ENCODE results near the gene GPR157. TPM values are rescaled to one million over a fixed set of nuclear protein-coding genes. Genes with fewer than 3 reads are reported as not detected.

GPR157 gene
- total and polyA plus RNA-seq, 2 experiments from 2014 or later = 1.7 to 2.7 TPM

- 81% methylated on average over 19 of the region's 19 CpGs for WGBS, 2 experiments (ENCODE audit: low coverage in 1 of 2, low lambda C conversion rate in 2 of 2, missing lambda C conversion rate in 2 of 2)
- H3K9ac ChIP-seq = no peak overlapping the region
- H3K79me2 ChIP-seq (ENCODE audit: insufficient read depth) = no peaks in the 10 kb centered on the region
- no peaks in the 10 kb centered on the region for H3K36me3 ChIP-seq (ENCODE audit: low read depth)
- no peak overlapping the region for H3K4me3 ChIP-seq
- no peaks in the 10 kb centered on the region for H3K9me3 ChIP-seq (ENCODE audit: low read depth)
- no peaks in the 10 kb centered on the region for H4K20me1 ChIP-seq (ENCODE audit: insufficient read depth)
- H3F3A ChIP-seq (ENCODE audit: insufficient read depth) = peaks cover 9% of the 10 kb centered on the region; the same call in 1 of the 2 replicates
- no peak for TF ChIP-seq EZH2phosphoT487 (IDR thresholded peaks at IDR 0.05; ENCODE audit: insufficient read depth, low read depth)
- no peak for TF ChIP-seq EZH2 (IDR thresholded peaks at IDR 0.05; ENCODE audit: insufficient read depth, poor library complexity, severe bottlenecking)
- peaks cover 5% of the 10 kb centered on the region; the same call in 1 of the 2 replicates for H3K4me1 ChIP-seq (ENCODE audit: insufficient read depth)
- H2AFZ ChIP-seq = no peak overlapping the region
- H3K9me2 ChIP-seq (ENCODE audit: insufficient read depth) = no peaks in the 10 kb centered on the region
- H3K27ac ChIP-seq = no peak overlapping the region
- peaks cover 8% of the 10 kb centered on the region; the same call in 1 of the 2 replicates for H3K27me3 ChIP-seq (replicated peaks; ENCODE audit: insufficient read depth)
- in situ Hi-C loops (cut with MboI) = no loop called here
- no peak overlapping the region for H3K4me2 ChIP-seq (ENCODE audit: unreplicated experiment)
- DNase-seq = no peak
These were observed 50.0 kb downstream of the GPR157 start for GRCh38 chr1:9078752-9079500.

- Histone ChIP-seq H3K4me2 (ENCODE audit: unreplicated experiment) (no peak overlapping the region), H3K79me2 (ENCODE audit: insufficient read depth) (no peaks in the 10 kb centered on the region), H3K4me1 (ENCODE audit: insufficient read depth) (peaks cover 5% of the 10 kb centered on the region; the same call in 1 of the 2 replicates), H3K9me3 (ENCODE audit: low read depth) (no peaks in the 10 kb centered on the region), H3K9me2 (ENCODE audit: insufficient read depth) (no peaks in the 10 kb centered on the region), H3K9ac (no peak overlapping the region), H3K27me3 (replicated peaks; ENCODE audit: insufficient read depth) (peaks cover 8% of the 10 kb centered on the region; the same call in 1 of the 2 replicates), H3K27ac (no peak overlapping the region), H3F3A (ENCODE audit: insufficient read depth) (peaks cover 9% of the 10 kb centered on the region; the same call in 1 of the 2 replicates), H2AFZ (no peak overlapping the region), H3K4me3 (no peak overlapping the region), H3K36me3 (ENCODE audit: low read depth) (no peaks in the 10 kb centered on the region), H4K20me1 (ENCODE audit: insufficient read depth) (no peaks in the 10 kb centered on the region)
- WGBS, 2 experiments (ENCODE audit: low coverage in 1 of 2, low lambda C conversion rate in 2 of 2, missing lambda C conversion rate in 2 of 2) = 68 to 70% methylated on average over 9 of the region's 9 CpGs
- in situ Hi-C loops (cut with MboI) = no loop called here
- DNase-seq = peak; percentile 31
- TF ChIP-seq EZH2phosphoT487 (IDR thresholded peaks at IDR 0.05; ENCODE audit: insufficient read depth, low read depth) (no peak), EZH2 (IDR thresholded peaks at IDR 0.05; ENCODE audit: insufficient read depth, poor library complexity, severe bottlenecking) (no peak)
These were observed 50.7 kb downstream of the GPR157 start for GRCh38 chr1:9078015-9078751.

GRCh38 chr1:9075022-9075421 lies 53.9 kb downstream of the GPR157 start:
- no peak for DNase-seq
- in situ Hi-C loops (cut with MboI) = no loop called here
- no peak overlapping the region for H3K9ac ChIP-seq
- TF ChIP-seq EZH2 (IDR thresholded peaks at IDR 0.05; ENCODE audit: insufficient read depth, poor library complexity, severe bottlenecking) = no peak
- no peak for TF ChIP-seq EZH2phosphoT487 (IDR thresholded peaks at IDR 0.05; ENCODE audit: insufficient read depth, low read depth)
- no peaks in the 10 kb centered on the region for H3K79me2 ChIP-seq (ENCODE audit: insufficient read depth)
- H3K36me3 ChIP-seq (ENCODE audit: low read depth) = no peaks in the 10 kb centered on the region
- H3K27me3 ChIP-seq (replicated peaks; ENCODE audit: insufficient read depth) = peaks cover 8% of the 10 kb centered on the region; the same call in 1 of the 2 replicates
- no peak overlapping the region for H3K4me2 ChIP-seq (ENCODE audit: unreplicated experiment)
- WGBS, 2 experiments (ENCODE audit: low coverage in 1 of 2, low lambda C conversion rate in 2 of 2, missing lambda C conversion rate in 2 of 2) = 60 to 62% methylated on average over 5 of the region's 5 CpGs
- no peaks in the 10 kb centered on the region for H4K20me1 ChIP-seq (ENCODE audit: insufficient read depth)
- H2AFZ ChIP-seq = no peak overlapping the region
- H3K27ac ChIP-seq = no peak overlapping the region
- peaks cover 9% of the 10 kb centered on the region; the same call in 1 of the 2 replicates for H3F3A ChIP-seq (ENCODE audit: insufficient read depth)
- H3K9me2 ChIP-seq (ENCODE audit: insufficient read depth) = no peaks in the 10 kb centered on the region
- no peak overlapping the region for H3K4me3 ChIP-seq
- no peaks in the 10 kb centered on the region for H3K9me3 ChIP-seq (ENCODE audit: low read depth)
- peaks cover 5% of the 10 kb centered on the region; the same call in 1 of the 2 replicates for H3K4me1 ChIP-seq (ENCODE audit: insufficient read depth)

- H2AFZ ChIP-seq = no peak overlapping the region
- no peak overlapping the region for H3K9ac ChIP-seq
- TF ChIP-seq EZH2 (IDR thresholded peaks at IDR 0.05; ENCODE audit: insufficient read depth, poor library complexity, severe bottlenecking) = no peak
- TF ChIP-seq EZH2phosphoT487 (IDR thresholded peaks at IDR 0.05; ENCODE audit: insufficient read depth, low read depth) = no peak
- no peaks in the 10 kb centered on the region for H4K20me1 ChIP-seq (ENCODE audit: insufficient read depth)
- in situ Hi-C loops (cut with MboI) = no loop called here
- no peaks in the 10 kb centered on the region for H3K9me2 ChIP-seq (ENCODE audit: insufficient read depth)
- no peak overlapping the region for H3K4me2 ChIP-seq (ENCODE audit: unreplicated experiment)
- 98 to 99% methylated on average over 3 of the region's 3 CpGs for WGBS, 2 experiments (ENCODE audit: low coverage in 1 of 2, low lambda C conversion rate in 2 of 2, missing lambda C conversion rate in 2 of 2)
- H3K9me3 ChIP-seq (ENCODE audit: low read depth) = no peaks in the 10 kb centered on the region
- no peaks in the 10 kb centered on the region for H3K36me3 ChIP-seq (ENCODE audit: low read depth)
- peaks cover 8% of the 10 kb centered on the region; the same call in 1 of the 2 replicates for H3K27me3 ChIP-seq (replicated peaks; ENCODE audit: insufficient read depth)
- no peak overlapping the region for H3K27ac ChIP-seq
- H3F3A ChIP-seq (ENCODE audit: insufficient read depth) = peaks cover 12% of the 10 kb centered on the region
- peaks cover 17% of the 10 kb centered on the region for H3K4me1 ChIP-seq (ENCODE audit: insufficient read depth)
- H3K4me3 ChIP-seq = no peak overlapping the region
- H3K79me2 ChIP-seq (ENCODE audit: insufficient read depth) = no peaks in the 10 kb centered on the region
- no peak for DNase-seq
These were observed 55.8 kb downstream of the GPR157 start for GRCh38 chr1:9073143-9073542.
